GM12878 (cell line): Measurements from ENCODE around the gene LYZL1. TPM values are rescaled to one million over a fixed set of nuclear protein-coding genes. Genes with fewer than 3 reads are reported as not detected.

Experiments
- ATAC-seq: fragments of 200-7000 bp; cut with Tn5 transposase; 3 replicates; pipeline ENCODE4 v1.9.1; 2020; ENCODE audit warnings: mild to moderate bottlenecking, moderate library complexity
- BruUV-seq: library from RNA; stranded (reverse); fragments of 400-500 nt; replicated peaks from 2 replicates; lab custom pipeline; 2021; lab: Mats Ljungman, UMichigan
- CTCF ChIA-PET: fragments of 300-600 bp; sonication (Branson Sonifier 250); formaldehyde crosslinking; extraction: SDS; loops from one replicate; lab custom pipeline; 2021; ENCODE audit warnings: inconsistent platforms; lab: Yijun Ruan, JAX
- POLR2A ChIA-PET: fragments of 350-600 bp; formaldehyde crosslinking; extraction: SDS; loops from one replicate; lab custom pipeline; 2021; ENCODE audit warnings: inconsistent platforms; lab: Charles Lee
- RAD21 ChIA-PET: fragments of 300-600 bp; sonication (Branson Sonifier 250); formaldehyde crosslinking; loops from one replicate; lab custom pipeline; 2023; ENCODE audit warnings: antibody characterized with exemption; ENCODE audit not compliant: unreplicated experiment; lab: Charles Lee
- SMC1A ChIA-PET: fragments of 300-600 bp; sonication (Branson Sonifier 250); formaldehyde crosslinking; loops from one replicate; lab custom pipeline; 2023; ENCODE audit not compliant: unreplicated experiment, uncharacterized antibody; lab: Charles Lee
- DNase-seq: peaks from one replicate; pipeline ENCODE4 v3.0.0-alpha.2; 2011; ENCODE audit warnings: low read depth, low spot score
- FAIRE-seq: peaks from 3 replicates; lab custom pipeline; 2011; peaks lifted over from hg19 to GRCh38; lab: Jason Lieb, UNC
- H2AFZ ChIP-seq: 2 replicates; pipeline ENCODE4 v1.6.0; 2011; ENCODE audit warnings: low read depth, low read length, control low read depth; ENCODE audit not compliant: control insufficient read depth
- H3K27ac ChIP-seq: 2 replicates; pipeline ENCODE4 v1.5.1; 2011; ENCODE audit warnings: control low read depth; ENCODE audit not compliant: control insufficient read depth, insufficient read depth
- H3K27me3 ChIP-seq, 2 experiments: replicated peaks in 1 of 2; 2 replicates each; pipeline versions ENCODE4 v1.6.0 to v1.6.1; 2011; ENCODE audit warnings: low read length in 1 of 2; ENCODE audit not compliant: control insufficient read depth in 2 of 2, insufficient read depth in 2 of 2
- H3K36me3 ChIP-seq, 2 experiments: 2 replicates each; pipeline ENCODE4 v1.5.1; 2011; ENCODE audit warnings: low read length in 1 of 2; ENCODE audit not compliant: control insufficient read depth in 2 of 2, insufficient read depth in 2 of 2
- H3K4me1 ChIP-seq: 2 replicates; pipeline ENCODE4 v1.6.1; 2011; ENCODE audit warnings: mild to moderate bottlenecking, low read length, moderate library complexity, mixed read lengths; ENCODE audit not compliant: control insufficient read depth, insufficient read depth
- H3K4me2 ChIP-seq: 2 replicates; pipeline ENCODE4 v1.6.0; 2011; ENCODE audit warnings: control low read depth; ENCODE audit not compliant: control insufficient read depth, insufficient read depth
- H3K4me3 ChIP-seq: fragments of 200-600 bp; sonication (generic); 2 replicates; pipeline ENCODE4 v1.5.1; 2016
- H3K79me2 ChIP-seq: 2 replicates; pipeline ENCODE4 v1.6.0; 2011; ENCODE audit warnings: low read length; ENCODE audit not compliant: control insufficient read depth, insufficient read depth
- H3K9ac ChIP-seq: 2 replicates; pipeline ENCODE4 v1.8.0; 2011; ENCODE audit warnings: low read length, control low read depth, mixed read lengths; ENCODE audit not compliant: control insufficient read depth, insufficient read depth
- H3K9me3 ChIP-seq: replicated peaks from 3 replicates; pipeline ENCODE4 v1.5.1; 2011; ENCODE audit warnings: mild to moderate bottlenecking, low read length; ENCODE audit not compliant: control insufficient read depth, insufficient read depth
- H4K20me1 ChIP-seq: 2 replicates; pipeline ENCODE4 v1.6.0; 2011; ENCODE audit not compliant: control insufficient read depth, insufficient read depth
- BCL11A ChIP-seq: IDR thresholded peaks from 2 replicates; pipeline ENCODE4 v1.6.1; 2011; ENCODE audit warnings: low read depth, low read length
- ETV6 ChIP-seq, 2 experiments: fragments of 450-650 bp in 1 of 2; IDR thresholded peaks in 1 of 2; conservative IDR thresholded peaks in 1 of 2; 2 replicates each; pipeline ENCODE4 v1.6.1; 2014; ENCODE audit warnings: antibody characterized with exemption in 1 of 2, borderline replicate concordance in 1 of 2, low read depth in 1 of 2, mild to moderate bottlenecking in 1 of 2, moderate library complexity in 1 of 2
- MEF2A ChIP-seq: IDR thresholded peaks from 2 replicates; pipeline ENCODE4 v1.6.1; 2011; ENCODE audit warnings: low read depth, mild to moderate bottlenecking, low read length, moderate library complexity; ENCODE audit not compliant: insufficient read depth
- NR2C2 ChIP-seq: IDR thresholded peaks from 2 replicates; pipeline ENCODE4 v1.6.1; 2011; ENCODE audit warnings: borderline replicate concordance, low read depth; ENCODE audit not compliant: control insufficient read depth, insufficient read length
- POLR2AphosphoS2 ChIP-seq: IDR thresholded peaks from 2 replicates; pipeline ENCODE4 v1.6.1; 2011; ENCODE audit warnings: low read depth, mild to moderate bottlenecking, low read length, improper control_type of control experiment, moderate library complexity
- RB1 ChIP-seq: fragments of 450-650 bp; formaldehyde crosslinking; IDR thresholded peaks from 2 replicates; pipeline ENCODE4 v1.6.1; 2017; ENCODE audit warnings: mild to moderate bottlenecking, borderline replicate concordance
- RFX5 ChIP-seq: IDR thresholded peaks from 2 replicates; pipeline ENCODE4 v1.6.1; 2011; ENCODE audit warnings: low read depth, low read length, improper control_type of control experiment
- SP1 ChIP-seq: IDR thresholded peaks from one replicate; pipeline ENCODE4 v1.6.1; 2011; ENCODE audit warnings: low read depth, low read length
- STAT3 ChIP-seq: IDR thresholded peaks from 2 replicates; pipeline ENCODE4 v1.6.1; 2011; ENCODE audit warnings: low read depth, low read length, improper control_type of control experiment
- ZBED1 ChIP-seq: IDR thresholded peaks from 2 replicates; pipeline ENCODE4 v1.6.1; 2016; ENCODE audit warnings: borderline replicate concordance
- ZNF384 ChIP-seq: IDR thresholded peaks from 2 replicates; pipeline ENCODE4 v1.6.1; 2012; ENCODE audit warnings: low read depth, mild to moderate bottlenecking, low read length, improper control_type of control experiment, borderline replicate concordance
- WGBS: methylation state at CpG from one replicate; pipeline ENCODE4 v1.1.6; 2016; ENCODE audit warnings: low lambda C conversion rate; ENCODE audit not compliant: insufficient replicate concordance, insufficient coverage; ENCODE audit errors: missing lambda C conversion rate; 5-methylcytosine and 5-hydroxymethylcytosine counted together
- in situ Hi-C: fragments of 300-500 bp; cut with MboI; formaldehyde crosslinking; loops from 9 replicates; pipeline ENCODE4 v1.14.3; 2018; ENCODE audit warnings: mixed read lengths
- intact Hi-C: fragments of 100-400 bp; cut with micrococcal nuclease; formaldehyde crosslinking; loops from one replicate; pipeline ENCODE4 v1.14.2; 2022; ENCODE audit not compliant: unreplicated experiment
- polyA plus RNA-seq, 11 experiments: library from polyadenylated mRNA; depleted of rRNA in 4 of 11; unstranded in 6 of 11; stranded (reverse) in 5 of 11; fragments of >200 nt; fragmentation: Nextera tagmentation in 4 of 11; fragmentation: Illumina TruSeq in 1 of 11; extraction: Ambion mirVana in 4 of 11; extraction: Trizol in 1 of 11; gene quantifications; 1 replicate in 1 of 11; 2 replicates in 10 of 11; pipeline versions ENCODE4 v1.2.1 to v1.2.3, GENCODE V29; 2011 to 2016; ENCODE audit warnings: inconsistent platforms in 2 of 11, missing spikeins in 2 of 11, low read depth in 1 of 11
- total RNA-seq, 4 experiments: library from RNA; depleted of rRNA in 3 of 4; stranded (reverse); fragments of >200 nt in 3 of 4; fragmentation: Illumina TruSeq in 1 of 4; extraction: Trizol in 1 of 4; gene quantifications; 2 replicates each; pipeline versions ENCODE4 v1.2.1 to v1.2.3, GENCODE V29; 2013 to 2021
- TF ChIP-seq, protein P1 (sequence below): fragments of 450-650 bp; conservative IDR thresholded peaks from 2 replicates; pipeline ENCODE4 v1.6.1; 2017; ENCODE audit warnings: mild to moderate bottlenecking, moderate library complexity
- TF ChIP-seq, protein P2 (sequence below): fragments of 450-650 bp; IDR thresholded peaks from 2 replicates; pipeline ENCODE4 v1.6.1; 2017; ENCODE audit warnings: borderline replicate concordance

LYZL1 gene
- total and polyA plus RNA-seq, 10 of the 15 experiments (the other 5 are each of a cell fraction or from before 2014, with no cell fraction given): not detected

GRCh38 chr10:29277296-29277695, 11.6 kb upstream of the LYZL1 start:
- no peaks in the 10 kb centered on the region for H3K79me2 ChIP-seq
- no peak overlapping the region for H3K27ac ChIP-seq
- 54% methylated on average over 4 of the region's 4 CpGs for WGBS
- no TSS peak for BruUV-seq
- FAIRE-seq: no peak
- in situ Hi-C loops: no loop called here
- no peak overlapping the region for H3K4me3 ChIP-seq
- H3K9me3 ChIP-seq: no peaks in the 10 kb centered on the region
- CTCF ChIA-PET: no interaction called here
- RAD21 ChIA-PET: no interaction called here
- intact Hi-C loops: no loop called here
- H3K27me3 ChIP-seq: no peaks in the 10 kb centered on the region
- SMC1A ChIA-PET: no interaction called here
- H2AFZ ChIP-seq: no peak overlapping the region
- H3K4me2 ChIP-seq: no peak overlapping the region
- POLR2A ChIA-PET: no interaction called here
- H3K36me3 ChIP-seq: no peaks in the 10 kb centered on the region
- no peaks in the 10 kb centered on the region for H3K4me1 ChIP-seq
- no peaks in the 10 kb centered on the region for H4K20me1 ChIP-seq
- no peak overlapping the region for H3K9ac ChIP-seq
- TF ChIP-seq NR2C2: no peak
- TF ChIP-seq STAT3: no peak
- TF ChIP-seq SP1: no peak
- no peak for ATAC-seq
- no peak for DNase-seq

GRCh38 chr10:29279779-29280487, 8.9 kb upstream of the LYZL1 start:
- Histone ChIP-seq H3K27ac (no peak overlapping the region), H3K36me3 (no peaks in the 10 kb centered on the region), H3K4me1 (no peaks in the 10 kb centered on the region), H3K9ac (no peak overlapping the region), H3K27me3 (no peaks in the 10 kb centered on the region), H2AFZ (no peak overlapping the region), H4K20me1 (no peaks in the 10 kb centered on the region), H3K9me3 (no peaks in the 10 kb centered on the region)
- DNase-seq: no peak
- 42% methylated on average over 12 of the region's 12 CpGs for WGBS
- ATAC-seq: no peak
- ChIA-PET CTCF (interaction anchor here (1.5 kb wide), 1 partner anchor 25 kb away, joined by 3 read pairs; no protein-coding TSS in a partner anchor), SMC1A (no interaction called here)
- TF ChIP-seq BCL11A (no peak), RFX5 (no peak), RB1 (no peak), MEF2A (no peak), ZNF384 (no peak), ETV6 (conservative IDR thresholded peaks at IDR 0.05 in 1 of 2, IDR thresholded peaks at IDR 0.05 in 1 of 2; ENCODE audit: borderline replicate concordance in 1 of 2, low read depth in 1 of 2) (no peak), POLR2AphosphoS2 (no peak), ZBED1 (no peak)
- TF ChIP-seq, protein P1, sequence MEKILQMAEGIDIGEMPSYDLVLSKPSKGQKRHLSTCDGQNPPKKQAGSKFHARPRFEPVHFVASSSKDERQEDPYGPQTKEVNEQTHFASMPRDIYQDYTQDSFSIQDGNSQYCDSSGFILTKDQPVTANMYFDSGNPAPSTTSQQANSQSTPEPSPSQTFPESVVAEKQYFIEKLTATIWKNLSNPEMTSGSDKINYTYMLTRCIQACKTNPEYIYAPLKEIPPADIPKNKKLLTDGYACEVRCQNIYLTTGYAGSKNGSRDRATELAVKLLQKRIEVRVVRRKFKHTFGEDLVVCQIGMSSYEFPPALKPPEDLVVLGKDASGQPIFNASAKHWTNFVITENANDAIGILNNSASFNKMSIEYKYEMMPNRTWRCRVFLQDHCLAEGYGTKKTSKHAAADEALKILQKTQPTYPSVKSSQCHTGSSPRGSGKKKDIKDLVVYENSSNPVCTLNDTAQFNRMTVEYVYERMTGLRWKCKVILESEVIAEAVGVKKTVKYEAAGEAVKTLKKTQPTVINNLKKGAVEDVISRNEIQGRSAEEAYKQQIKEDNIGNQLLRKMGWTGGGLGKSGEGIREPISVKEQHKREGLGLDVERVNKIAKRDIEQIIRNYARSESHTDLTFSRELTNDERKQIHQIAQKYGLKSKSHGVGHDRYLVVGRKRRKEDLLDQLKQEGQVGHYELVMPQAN: no peak
- TF ChIP-seq, protein P2, sequence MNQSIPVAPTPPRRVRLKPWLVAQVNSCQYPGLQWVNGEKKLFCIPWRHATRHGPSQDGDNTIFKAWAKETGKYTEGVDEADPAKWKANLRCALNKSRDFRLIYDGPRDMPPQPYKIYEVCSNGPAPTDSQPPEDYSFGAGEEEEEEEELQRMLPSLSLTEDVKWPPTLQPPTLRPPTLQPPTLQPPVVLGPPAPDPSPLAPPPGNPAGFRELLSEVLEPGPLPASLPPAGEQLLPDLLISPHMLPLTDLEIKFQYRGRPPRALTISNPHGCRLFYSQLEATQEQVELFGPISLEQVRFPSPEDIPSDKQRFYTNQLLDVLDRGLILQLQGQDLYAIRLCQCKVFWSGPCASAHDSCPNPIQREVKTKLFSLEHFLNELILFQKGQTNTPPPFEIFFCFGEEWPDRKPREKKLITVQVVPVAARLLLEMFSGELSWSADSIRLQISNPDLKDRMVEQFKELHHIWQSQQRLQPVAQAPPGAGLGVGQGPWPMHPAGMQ: no peak
- TF ChIP-seq, all 136 proteins: peak for 0
- Histone ChIP-seq H3K4me3 (no peak overlapping the region), H3K4me2 (no peak overlapping the region), H3K79me2 (no peaks in the 10 kb centered on the region)
- FAIRE-seq: no peak
- ChIA-PET POLR2A (no interaction called here), RAD21 (no interaction called here)
- intact Hi-C loops: no loop called here
- BruUV-seq: no TSS peak
- in situ Hi-C loops: no loop called here
